GM19240 (cell line): ENCODE results near the gene ACACB.

Experiments used
- DNase-seq: peaks from one replicate; pipeline ENCODE4 v3.0.0; 2011; ENCODE audit warnings: low spot score; ENCODE audit not compliant: insufficient read length

ACACB gene

GRCh38 chr12:109212460-109213115, 96.2 kb downstream of the ACACB start:
- DNase-seq, result no peak

GRCh38 chr12:109214131-109214530, 97.7 kb downstream of the ACACB start:
- no peak for DNase-seq

DNA sequence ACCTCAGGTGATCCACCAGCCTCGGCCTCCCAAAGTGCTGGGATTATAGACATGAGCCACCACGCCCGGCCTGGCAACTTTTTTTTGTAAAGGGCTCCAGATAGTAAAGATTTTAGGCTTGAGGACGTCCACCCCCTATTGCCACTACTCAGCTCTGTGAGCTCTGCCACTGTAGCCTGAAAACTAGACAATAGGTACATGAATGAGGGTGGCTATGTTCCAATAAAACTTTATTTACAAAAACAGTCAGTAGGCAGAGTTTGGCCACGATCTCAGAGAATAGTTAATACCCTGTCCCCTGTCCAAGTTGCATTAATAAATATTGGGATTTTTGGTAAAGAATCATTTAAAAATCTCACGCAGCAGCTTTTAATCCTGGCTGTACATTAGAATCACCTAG, 102.6 kb downstream of the ACACB start:
- DNase-seq, result no peak

DNA sequence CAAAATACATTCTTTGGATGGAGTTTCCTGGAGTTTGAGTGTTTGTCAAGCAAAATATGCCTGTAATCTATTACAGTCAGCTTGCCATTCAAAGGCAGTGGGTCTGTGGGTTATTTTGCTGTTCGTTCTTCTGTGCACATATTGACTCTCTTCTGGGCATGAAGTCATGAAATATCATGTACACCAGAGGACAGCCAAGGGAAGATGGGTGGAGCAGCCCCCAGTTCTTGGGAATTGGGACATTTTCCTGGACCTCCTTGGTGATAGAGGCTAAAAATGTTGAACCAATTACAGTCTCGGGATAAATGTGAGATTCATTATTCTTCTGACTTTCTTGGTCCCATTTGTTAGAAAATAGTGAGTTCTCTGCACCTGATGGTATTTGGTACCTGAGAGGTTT, 103.6 kb downstream of the ACACB start:
- DNase-seq, result no peak

DNA sequence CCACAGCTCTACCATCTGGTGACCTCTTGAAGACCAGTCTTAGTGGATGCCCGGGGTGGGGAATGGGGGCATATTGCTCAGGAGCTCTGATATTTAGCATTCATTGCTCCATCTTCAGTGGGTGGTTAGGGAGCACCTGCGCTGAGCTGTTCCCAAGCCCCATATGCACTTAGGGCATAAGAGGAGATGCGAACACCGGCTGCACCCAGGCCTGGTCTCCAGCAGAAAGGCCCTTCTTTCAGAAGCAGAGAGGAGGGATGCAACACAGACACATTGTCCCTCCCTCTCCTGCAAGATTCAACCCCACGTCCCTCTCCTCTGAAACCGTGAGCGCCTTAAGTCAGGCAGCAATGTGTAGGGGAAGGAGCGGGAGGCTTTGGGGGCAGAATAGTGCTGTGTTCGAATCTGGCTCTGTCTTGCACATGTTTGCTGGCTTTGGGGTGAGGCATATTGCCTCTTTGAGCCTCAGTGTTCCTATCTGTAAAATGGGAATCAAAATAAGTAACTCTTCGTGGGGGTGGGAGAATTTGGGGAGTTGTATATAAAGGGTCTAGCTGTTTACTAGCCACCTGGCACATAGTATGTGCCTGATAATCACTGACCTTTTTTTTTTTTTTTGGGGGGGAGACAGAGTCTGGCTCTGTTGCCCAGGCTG, 105.0 kb downstream of the ACACB start:
- DNase-seq, result no peak

- no peak for DNase-seq
Observed at GRCh38 chr12:109222062-109222461, 105.7 kb downstream of the ACACB start.

GRCh38 chr12:109222496-109222895, 106.1 kb downstream of the ACACB start:
- DNase-seq, result no peak

DNA sequence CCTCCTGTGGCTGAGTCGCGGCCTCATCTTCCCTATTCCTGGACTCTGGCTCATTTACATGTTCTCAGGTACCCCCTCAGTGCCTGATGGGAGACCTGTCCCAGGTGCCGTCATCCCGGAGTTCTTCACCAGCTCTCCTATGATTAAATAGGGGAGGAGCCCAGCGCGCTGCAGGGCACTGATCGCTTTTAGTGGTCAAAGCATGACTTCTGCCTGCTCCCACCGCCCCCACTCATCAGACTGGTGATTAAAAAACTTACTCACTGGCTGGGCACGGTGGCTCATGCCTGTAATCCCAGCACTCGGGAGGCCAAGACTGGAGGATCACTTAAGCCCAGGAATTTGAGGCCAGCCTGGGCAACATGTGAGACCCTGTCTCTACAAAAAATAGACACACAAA, 106.8 kb downstream of the ACACB start:
- no peak for DNase-seq

DNA sequence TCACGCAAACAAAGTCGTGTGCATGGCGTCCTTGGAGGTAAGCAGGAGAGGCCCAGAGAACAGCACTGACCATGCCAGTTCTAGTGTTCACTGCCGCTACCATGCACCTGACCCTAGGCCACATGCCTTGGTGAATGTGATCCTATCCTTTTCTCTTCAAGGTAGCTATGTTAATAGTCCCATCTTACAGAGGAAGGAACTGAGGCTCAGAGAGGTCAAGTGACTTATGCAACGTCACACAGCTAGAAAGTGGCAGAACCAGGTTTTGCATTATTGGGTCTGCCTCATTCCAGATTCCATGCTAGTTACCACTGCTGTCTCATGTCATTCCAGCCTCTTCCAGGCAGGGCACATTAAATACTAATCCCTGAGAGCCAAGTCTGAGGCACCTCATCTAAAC, 107.5 kb downstream of the ACACB start:
- no peak for DNase-seq

DNA sequence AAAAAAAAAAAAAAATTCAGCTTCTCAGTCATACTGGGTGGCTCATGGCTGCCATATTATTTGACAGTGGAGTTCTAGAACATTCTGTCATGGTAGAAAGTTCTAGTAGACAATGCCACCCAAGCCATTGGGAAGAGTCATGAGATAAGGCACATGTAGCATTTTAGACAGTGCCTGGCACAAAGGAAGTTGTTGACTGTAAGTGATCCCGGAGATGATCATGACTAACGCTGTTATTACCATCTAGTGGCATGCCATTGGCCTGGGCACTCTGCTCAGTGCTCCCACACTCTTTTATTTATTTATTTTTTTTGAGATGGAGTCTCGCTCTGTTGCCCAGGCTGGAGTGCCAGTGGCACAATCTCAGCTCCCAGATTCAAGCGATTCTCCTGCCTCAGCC, 112.3 kb downstream of the ACACB start:
- no peak for DNase-seq

- DNase-seq, result no peak
Observed at GRCh38 chr12:109230193-109230592, 113.8 kb downstream of the ACACB start.

DNA sequence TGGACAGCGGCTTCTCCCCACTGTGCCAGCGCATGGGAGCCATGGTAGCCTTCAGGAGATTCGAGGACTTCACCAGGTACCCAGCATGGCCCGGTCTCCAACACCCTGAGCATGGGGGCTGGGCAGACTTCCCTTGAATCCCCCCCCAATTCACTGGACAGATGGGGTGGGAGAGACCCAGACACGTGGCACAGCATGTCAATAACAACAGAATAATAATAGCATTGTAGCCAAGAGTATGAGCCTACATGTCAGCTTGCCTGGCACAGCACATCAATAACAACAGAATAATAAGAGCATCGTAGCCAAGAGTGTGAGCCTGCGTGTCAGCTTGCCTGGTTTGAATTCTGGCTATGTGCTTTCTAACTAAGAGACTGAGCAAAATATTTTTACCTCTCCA, 116.3 kb downstream of the ACACB start:
- DNase-seq, result no peak

DNA sequence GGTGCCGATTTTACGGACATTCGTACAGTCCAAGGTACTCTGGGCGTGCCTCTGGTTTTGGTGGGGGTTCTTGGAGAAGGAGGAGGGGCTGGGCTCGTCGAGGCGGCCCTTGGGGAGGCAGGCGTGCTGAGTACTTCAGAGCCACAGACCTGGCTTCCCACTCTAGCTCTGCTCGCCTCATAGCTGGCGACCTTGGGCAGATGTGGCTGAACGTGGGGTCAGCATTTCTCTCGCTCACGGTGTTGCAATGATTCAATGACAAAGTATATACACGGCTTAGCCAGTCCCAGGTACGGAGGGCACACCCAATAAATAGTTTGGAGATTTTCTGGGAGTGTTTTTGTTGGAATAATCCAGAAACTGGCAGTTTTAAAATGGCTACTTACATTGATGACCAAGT, 117.6 kb downstream of the ACACB start:
- DNase-seq, result no peak

GRCh38 chr12:109236257-109236656, 119.9 kb downstream of the ACACB start:
- DNase-seq, result no peak

GRCh38 chr12:109239179-109239578, 122.8 kb downstream of the ACACB start:
- no peak for DNase-seq

DNA sequence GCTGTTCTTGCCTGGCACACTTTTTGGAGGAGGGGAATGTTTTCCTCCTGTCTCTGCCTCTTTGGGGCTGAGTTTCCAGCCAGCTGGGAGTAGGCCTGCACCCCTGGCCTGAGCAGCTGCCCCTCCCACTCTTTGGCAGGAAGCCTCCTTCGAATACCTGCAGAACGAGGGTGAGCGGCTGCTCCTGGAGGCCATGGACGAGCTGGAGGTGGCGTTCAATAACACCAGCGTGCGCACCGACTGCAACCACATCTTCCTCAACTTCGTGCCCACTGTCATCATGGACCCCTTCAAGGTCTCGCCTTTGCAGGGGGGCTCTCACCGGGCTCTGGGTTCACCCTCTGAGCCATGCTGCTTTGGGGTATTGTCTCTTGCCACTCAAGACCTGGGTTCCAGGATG, 123.3 kb downstream of the ACACB start:
- DNase-seq, result no peak

DNA sequence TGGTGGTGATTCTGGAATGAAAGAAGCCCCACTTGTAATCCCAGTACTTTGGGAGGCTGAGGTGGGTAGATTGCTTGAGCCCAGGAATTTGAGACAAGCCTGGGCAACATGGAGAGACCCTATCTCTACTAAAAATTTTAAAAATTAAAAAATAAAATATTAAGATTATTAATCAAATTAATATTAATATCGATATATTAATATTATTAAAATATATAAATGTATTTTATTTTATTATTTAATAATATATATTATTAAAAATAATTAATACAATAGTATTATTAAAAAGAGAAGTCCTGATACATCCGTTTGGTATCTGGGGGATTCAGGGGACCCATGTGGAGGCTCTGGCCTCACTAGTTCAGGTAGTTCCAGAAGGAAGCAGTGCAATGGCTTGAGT, 124.0 kb downstream of the ACACB start:
- no peak for DNase-seq

DNA sequence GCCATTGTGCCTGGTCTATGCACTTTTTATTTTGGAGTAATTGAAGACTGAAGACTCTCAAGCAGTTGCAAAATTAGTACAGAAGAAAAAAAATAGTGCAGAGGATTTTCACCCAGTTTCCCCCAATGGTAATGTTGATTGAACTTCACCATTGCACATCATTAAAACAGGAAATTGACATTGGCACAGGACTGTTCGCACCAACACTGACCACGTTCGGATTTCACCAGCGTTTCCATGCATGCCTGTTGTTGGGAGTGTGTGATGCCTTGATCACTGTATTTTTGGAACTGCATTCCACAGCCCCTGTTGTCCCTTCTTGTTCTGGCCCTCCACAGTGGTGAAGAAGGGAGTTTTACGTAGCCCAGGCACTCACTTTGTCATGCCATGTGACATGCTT, 125.5 kb downstream of the ACACB start:
- DNase-seq, result no peak

DNA sequence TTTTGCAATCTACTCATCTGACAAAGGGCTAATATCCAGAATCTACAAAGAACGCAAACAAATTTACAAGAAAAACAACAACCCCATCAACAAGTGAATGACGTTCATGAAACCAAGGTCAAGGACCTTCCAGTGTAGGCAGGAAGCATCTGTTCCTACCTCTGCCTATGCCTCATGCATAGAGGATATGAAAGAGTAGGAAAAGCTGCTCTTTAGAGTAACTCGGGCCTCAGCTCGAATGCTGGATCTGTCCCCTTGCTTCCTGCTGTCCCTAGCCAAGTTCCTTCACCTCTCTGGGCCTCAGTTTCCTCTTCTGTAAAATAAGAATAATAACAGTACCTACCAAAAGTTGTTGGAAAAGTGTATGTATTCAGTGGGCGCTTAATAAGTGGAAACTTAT, 127.7 kb downstream of the ACACB start:
- DNase-seq, result no peak

GRCh38 chr12:109246221-109246620, 129.8 kb downstream of the ACACB start:
- no peak for DNase-seq

GRCh38 chr12:109247831-109248654, 131.7 kb downstream of the ACACB start:
- DNase-seq, result no peak

DNA sequence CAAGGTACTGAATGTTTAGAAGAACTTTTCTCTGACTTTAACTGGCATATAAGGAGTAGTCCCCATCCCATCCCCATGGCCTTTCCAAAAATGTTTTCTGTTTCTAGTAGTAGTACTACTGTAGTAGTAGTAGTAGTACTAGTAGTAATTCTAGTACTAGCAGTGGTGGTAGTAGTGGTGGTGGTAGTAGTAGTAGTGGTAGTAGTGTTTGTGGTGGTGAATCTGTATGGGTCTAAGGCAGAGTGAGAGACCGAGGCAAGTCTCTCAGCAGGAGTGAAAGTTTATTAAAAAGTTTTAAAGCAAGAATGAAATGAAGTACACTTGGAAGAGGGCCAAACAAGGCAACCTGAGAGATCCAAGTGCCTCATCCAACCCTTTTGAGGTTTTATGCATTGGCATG, 134.1 kb downstream of the ACACB start:
- no peak for DNase-seq

DNA sequence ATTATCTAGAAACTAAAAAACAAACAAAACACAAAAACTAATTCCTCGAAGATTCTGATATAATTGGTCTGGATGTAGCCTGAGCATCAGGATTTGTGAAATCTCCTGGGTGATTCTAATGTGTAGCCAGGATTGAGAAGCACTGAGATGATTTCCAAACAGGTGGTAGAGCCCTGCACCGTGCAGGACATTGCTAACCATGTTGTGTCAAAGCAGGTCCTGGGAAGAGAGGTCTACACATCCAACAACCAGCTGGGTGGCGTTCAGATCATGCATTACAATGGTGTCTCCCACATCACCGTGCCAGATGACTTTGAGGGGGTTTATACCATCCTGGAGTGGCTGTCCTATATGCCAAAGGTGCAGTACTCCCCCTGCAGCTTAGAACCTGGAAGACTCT, 136.4 kb downstream of the ACACB start:
- DNase-seq, result no peak
